HepG2 (cell line): ENCODE results near the gene SPTBN5. TPM values are rescaled to one million over a fixed set of nuclear protein-coding genes. Genes with fewer than 3 reads are reported as not detected.
A peak's percentile ranks its signal among the peaks of the same experiment; 100 is the strongest.

Experiments used
- ATAC-seq: fragments of 200-7000 bp; cut with Tn5 transposase; 3 replicates; pipeline ENCODE4 v1.9.1; 2020; ENCODE audit warnings: mild to moderate bottlenecking, moderate library complexity
- BruUV-seq: library from RNA; stranded (reverse); fragments of 400-500 nt; replicated peaks from 2 replicates; lab custom pipeline; 2021; lab: Mats Ljungman, UMichigan
- CTCF ChIA-PET: fragments of 300-600 bp; formaldehyde crosslinking; extraction: SDS; loops from one replicate; lab custom pipeline; 2021; ENCODE audit warnings: low total read pairs, inconsistent platforms, low intra/inter-chr PET ratio; lab: Yijun Ruan, JAX
- POLR2A ChIA-PET: fragments of 350-600 bp; sonication (Branson Sonifier 250); formaldehyde crosslinking; loops from one replicate; lab custom pipeline; 2020; ENCODE audit warnings: antibody characterized with exemption, inconsistent platforms; lab: Yijun Ruan, JAX
- DNase-seq: peaks from one replicate; pipeline ENCODE4 v3.0.0-alpha.2; 2015; ENCODE audit warnings: low spot score
- FAIRE-seq: peaks from 3 replicates; lab custom pipeline; 2011; peaks lifted over from hg19 to GRCh38; lab: Jason Lieb, UNC
- H2AFZ ChIP-seq: one replicate; pipeline ENCODE4 v1.6.1; 2011; ENCODE audit warnings: low read length, inconsistent platforms
- H3K27ac ChIP-seq: fragments of 300-600 bp; 3 replicates; pipeline ENCODE4 v1.8.0; 2011; ENCODE audit warnings: mixed run types, mild to moderate bottlenecking, mixed read lengths, low read length, inconsistent platforms; ENCODE audit not compliant: insufficient read depth; ENCODE audit errors: extremely low read length
- H3K27me3 ChIP-seq, 2 experiments: fragments of 200-600 bp in 1 of 2; 2 replicates in 1 of 2; 3 replicates in 1 of 2; pipeline versions ENCODE4 v1.6.0 to v1.8.0; 2011; ENCODE audit warnings: low read length in 2 of 2, mild to moderate bottlenecking in 2 of 2, moderate library complexity in 2 of 2, inconsistent platforms in 1 of 2; ENCODE audit not compliant: insufficient read depth in 2 of 2, control insufficient read depth in 1 of 2
- H3K36me3 ChIP-seq, 2 experiments: fragments of 200-600 bp in 1 of 2; replicated peaks in 1 of 2; 2 replicates in 1 of 2; 3 replicates in 1 of 2; pipeline versions ENCODE4 v1.5.1 to v1.8.0; 2011; ENCODE audit warnings: low read length in 2 of 2, inconsistent platforms in 1 of 2; ENCODE audit not compliant: insufficient read depth in 2 of 2, control insufficient read depth in 1 of 2
- H3K4me1 ChIP-seq: 2 replicates; pipeline ENCODE4 v1.5.1; 2012; ENCODE audit warnings: low read length, inconsistent platforms; ENCODE audit not compliant: insufficient read depth
- H3K4me2 ChIP-seq: 2 replicates; pipeline ENCODE4 v1.6.0; 2011; ENCODE audit warnings: low read depth, low read length, inconsistent platforms
- H3K4me3 ChIP-seq, 3 experiments: fragments of 200-600 bp in 1 of 3; sonication (generic), shearing (Covaris generic) in 1 of 3; replicated peaks in 1 of 3; 2 replicates each; pipeline ENCODE4 v1.5.1; 2011 to 2016; ENCODE audit warnings: low read length in 3 of 3, inconsistent platforms in 2 of 3, low read depth in 2 of 3, mild to moderate bottlenecking in 2 of 3, control low read depth in 1 of 3, mixed read lengths in 1 of 3; ENCODE audit not compliant: insufficient read depth in 1 of 3
- H3K79me2 ChIP-seq: one replicate; pipeline ENCODE4 v1.6.1; 2011; ENCODE audit warnings: low read length, inconsistent platforms; ENCODE audit not compliant: insufficient read depth
- H3K9ac ChIP-seq: 2 replicates; pipeline ENCODE4 v1.6.0; 2011; ENCODE audit warnings: mild to moderate bottlenecking, low read depth, low read length, inconsistent platforms; ENCODE audit not compliant: insufficient read depth
- H3K9me3 ChIP-seq: 2 replicates; pipeline ENCODE4 v1.5.1; 2012; ENCODE audit warnings: mild to moderate bottlenecking, low read length
- H4K20me1 ChIP-seq: 2 replicates; pipeline ENCODE4 v1.6.0; 2011; ENCODE audit warnings: inconsistent platforms, mild to moderate bottlenecking, low read length, moderate library complexity; ENCODE audit not compliant: insufficient read depth
- ZNF768 ChIP-seq: sonication (generic); formaldehyde crosslinking; IDR thresholded peaks from 2 replicates; pipeline ENCODE4 v1.4.0; 2020; ENCODE audit warnings: missing genetic modification reagents
- WGBS: methylation state at CpG from one replicate; pipeline ENCODE4 v1.1.6; 2017; ENCODE audit warnings: low lambda C conversion rate; 5-methylcytosine and 5-hydroxymethylcytosine counted together
- in situ Hi-C: cut with HindIII; loops from 2 replicates; pipeline ENCODE4 v1.10.0; 2017; ENCODE audit warnings: low pct_unique_long_range_greater_than_20kb; ENCODE audit not compliant: extremely low pct_ligation_motif_present
- intact Hi-C: fragments of 100-400 bp; cut with micrococcal nuclease; formaldehyde crosslinking; loops from one replicate; pipeline ENCODE4 v1.10.0; 2022; ENCODE audit not compliant: unreplicated experiment
- polyA plus RNA-seq, 8 experiments: library from polyadenylated mRNA; depleted of rRNA in 3 of 8; stranded (reverse) in 7 of 8; unstranded in 1 of 8; fragments of >200 nt; fragmentation: Illumina TruSeq in 4 of 8; extraction: Trizol in 4 of 8; gene quantifications; 2 replicates each; pipeline versions ENCODE4 v1.2.1 to v1.2.3, GENCODE V29; 2011 to 2016; ENCODE audit warnings: low read depth in 4 of 8, missing spikeins in 1 of 8, mixed read lengths in 1 of 8; ENCODE audit not compliant: insufficient read depth in 1 of 8
- total RNA-seq, 5 experiments: library from RNA; depleted of rRNA; stranded (reverse); fragments of >200 nt; fragmentation: Illumina TruSeq; extraction: Trizol; gene quantifications; 2 replicates each; pipeline ENCODE4 v1.2.3, GENCODE V29; 2016; ENCODE audit warnings: low read depth in 1 of 5
- TF ChIP-seq, protein P1 (sequence below): sonication (generic); formaldehyde crosslinking; IDR thresholded peaks from 2 replicates; pipeline ENCODE4 v1.5.1; 2020; ENCODE audit warnings: mild to moderate bottlenecking, missing genetic modification reagents, moderate library complexity
- TF ChIP-seq, protein P2 (sequence below): IDR thresholded peaks from 2 replicates; pipeline ENCODE4 v1.6.1; 2016; ENCODE audit warnings: low read depth, borderline replicate concordance

The SPTBN5 gene
- total and polyA plus RNA-seq, 2 of the 13 experiments (the other 11 are each of a cell fraction or from before 2014, with no cell fraction given): 0.01 to 0.07 TPM

DNA sequence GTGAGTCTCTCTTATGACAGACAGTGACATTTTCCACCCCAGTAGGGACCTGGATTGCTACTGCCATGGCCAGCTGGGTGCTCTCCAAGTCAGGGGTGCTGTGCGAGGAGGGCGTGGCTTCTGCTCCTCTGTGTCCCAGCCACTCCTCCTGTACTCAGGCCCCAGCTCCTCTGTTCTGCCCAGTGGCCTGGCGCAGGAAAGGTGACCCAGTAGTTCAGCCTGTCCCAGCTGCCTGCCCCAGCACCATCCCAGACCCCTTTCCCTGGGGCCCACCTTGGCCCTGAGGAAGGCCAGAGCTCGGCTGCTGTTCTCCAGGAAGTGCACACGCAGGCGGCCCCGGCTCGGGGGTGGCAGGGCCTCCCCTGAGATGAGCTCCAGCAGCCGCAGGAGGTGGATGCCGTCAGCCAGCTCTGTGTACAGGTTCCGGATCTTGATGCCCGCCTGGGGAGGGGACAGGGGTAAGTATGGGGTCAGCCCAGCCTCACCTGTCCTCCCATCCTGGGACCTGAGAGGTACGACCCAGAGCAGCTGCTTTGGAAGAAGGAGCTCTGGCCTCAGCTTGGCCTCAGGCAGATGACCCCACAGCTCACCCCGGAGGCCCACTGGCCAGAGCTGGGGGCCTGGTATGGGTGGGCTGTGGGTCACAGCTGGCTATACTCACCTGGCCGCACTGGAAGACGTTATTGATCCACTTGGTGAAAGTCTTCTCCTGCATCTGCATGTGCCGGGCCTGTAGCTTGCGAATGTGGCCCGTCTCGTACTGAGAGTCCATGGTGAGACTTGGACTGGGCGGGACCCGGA lies 1.0 kb downstream of the SPTBN5 start:
- no TSS peak for BruUV-seq
- peak; percentile 45 for ATAC-seq
- no peaks in the 10 kb centered on the region for H3K36me3 ChIP-seq
- no peak for FAIRE-seq
- peaks cover 30% of the 10 kb centered on the region for H3K4me1 ChIP-seq
- peak overlapping the region in 2 of 3 experiments; percentile 11 to 41; a peak in 2 of 6 replicates for H3K4me3 ChIP-seq
- no peak overlapping the region for H3K27ac ChIP-seq
- H3K79me2 ChIP-seq: no peaks in the 10 kb centered on the region
- ChIA-PET CTCF (no interaction called here), POLR2A (interaction anchor here (0.7 kb wide), 1 partner anchor 11 kb away, joined by 3 read pairs; no protein-coding TSS in a partner anchor)
- no peak for DNase-seq
- no peaks in the 10 kb centered on the region for H3K9me3 ChIP-seq
- peak overlapping the region; percentile 52 for H3K4me2 ChIP-seq
- intact Hi-C loops: no loop called here
- H3K9ac ChIP-seq: no peak overlapping the region
- TF ChIP-seq ZNF768 (CRISPR knock-in tag): 0 out of 2 replicates have a peak, but pooled peaks have one; percentile 14
- TF ChIP-seq, protein P1, sequence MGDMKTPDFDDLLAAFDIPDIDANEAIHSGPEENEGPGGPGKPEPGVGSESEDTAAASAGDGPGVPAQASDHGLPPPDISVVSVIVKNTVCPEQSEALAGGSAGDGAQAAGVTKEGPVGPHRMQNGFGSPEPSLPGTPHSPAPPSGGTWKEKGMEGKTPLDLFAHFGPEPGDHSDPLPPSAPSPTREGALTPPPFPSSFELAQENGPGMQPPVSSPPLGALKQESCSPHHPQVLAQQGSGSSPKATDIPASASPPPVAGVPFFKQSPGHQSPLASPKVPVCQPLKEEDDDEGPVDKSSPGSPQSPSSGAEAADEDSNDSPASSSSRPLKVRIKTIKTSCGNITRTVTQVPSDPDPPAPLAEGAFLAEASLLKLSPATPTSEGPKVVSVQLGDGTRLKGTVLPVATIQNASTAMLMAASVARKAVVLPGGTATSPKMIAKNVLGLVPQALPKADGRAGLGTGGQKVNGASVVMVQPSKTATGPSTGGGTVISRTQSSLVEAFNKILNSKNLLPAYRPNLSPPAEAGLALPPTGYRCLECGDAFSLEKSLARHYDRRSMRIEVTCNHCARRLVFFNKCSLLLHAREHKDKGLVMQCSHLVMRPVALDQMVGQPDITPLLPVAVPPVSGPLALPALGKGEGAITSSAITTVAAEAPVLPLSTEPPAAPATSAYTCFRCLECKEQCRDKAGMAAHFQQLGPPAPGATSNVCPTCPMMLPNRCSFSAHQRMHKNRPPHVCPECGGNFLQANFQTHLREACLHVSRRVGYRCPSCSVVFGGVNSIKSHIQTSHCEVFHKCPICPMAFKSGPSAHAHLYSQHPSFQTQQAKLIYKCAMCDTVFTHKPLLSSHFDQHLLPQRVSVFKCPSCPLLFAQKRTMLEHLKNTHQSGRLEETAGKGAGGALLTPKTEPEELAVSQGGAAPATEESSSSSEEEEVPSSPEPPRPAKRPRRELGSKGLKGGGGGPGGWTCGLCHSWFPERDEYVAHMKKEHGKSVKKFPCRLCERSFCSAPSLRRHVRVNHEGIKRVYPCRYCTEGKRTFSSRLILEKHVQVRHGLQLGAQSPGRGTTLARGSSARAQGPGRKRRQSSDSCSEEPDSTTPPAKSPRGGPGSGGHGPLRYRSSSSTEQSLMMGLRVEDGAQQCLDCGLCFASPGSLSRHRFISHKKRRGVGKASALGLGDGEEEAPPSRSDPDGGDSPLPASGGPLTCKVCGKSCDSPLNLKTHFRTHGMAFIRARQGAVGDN (CRISPR knock-in tag): peak; percentile 30; the same call in 1 of the 2 replicates
- TF ChIP-seq, protein P2, sequence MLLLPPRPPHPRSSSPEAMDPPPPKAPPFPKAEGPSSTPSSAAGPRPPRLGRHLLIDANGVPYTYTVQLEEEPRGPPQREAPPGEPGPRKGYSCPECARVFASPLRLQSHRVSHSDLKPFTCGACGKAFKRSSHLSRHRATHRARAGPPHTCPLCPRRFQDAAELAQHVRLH: no peak
- no peaks in the 10 kb centered on the region for H4K20me1 ChIP-seq
- 40% methylated on average over 4 of the region's 22 CpGs for WGBS
- in situ Hi-C loops: no loop called here
- H3K27me3 ChIP-seq: peaks cover 6 to 43% of the 10 kb centered on the region in 2 experiments; a peak in 4 of 5 replicates
- no peak overlapping the region for H2AFZ ChIP-seq
